VCaP (cell line): Measurements from ENCODE around the gene PLEKHG3.

ENCODE experiments used
- H3K27ac ChIP-seq: fragments of 450-650 bp; 2 replicates; pipeline ENCODE4 v1.5.1; 2017
- CTCF ChIP-seq: fragments of 450-650 bp; conservative IDR thresholded peaks from 2 replicates; pipeline ENCODE4 v1.5.1; 2017; ENCODE audit warnings: mild to moderate bottlenecking, moderate library complexity

The PLEKHG3 gene

GRCh38 chr14:64733321-64733720 is 29.1 kb downstream of the PLEKHG3 start:
- no peak for TF ChIP-seq CTCF
- H3K27ac ChIP-seq: no peak overlapping the region

- no peak for TF ChIP-seq CTCF
- no peak overlapping the region for H3K27ac ChIP-seq
These were observed 29.7 kb downstream of the PLEKHG3 start for GRCh38 chr14:64733899-64734298.

- no peak overlapping the region for H3K27ac ChIP-seq
- no peak for TF ChIP-seq CTCF
These were observed 30.8 kb downstream of the PLEKHG3 start for GRCh38 chr14:64734990-64735389.

- no peak for TF ChIP-seq CTCF
- H3K27ac ChIP-seq: no peak overlapping the region
These were observed 32.3 kb downstream of the PLEKHG3 start for GRCh38 chr14:64736271-64737169.

- H3K27ac ChIP-seq: no peak overlapping the region
- no peak for TF ChIP-seq CTCF
These were observed 33.4 kb downstream of the PLEKHG3 start for GRCh38 chr14:64737391-64738280.

- no peak for TF ChIP-seq CTCF
- no peak overlapping the region for H3K27ac ChIP-seq
These were observed 34.1 kb downstream of the PLEKHG3 start for GRCh38 chr14:64738281-64738804.

GRCh38 chr14:64741200-64741599 is 37.0 kb downstream of the PLEKHG3 start:
- no peak for TF ChIP-seq CTCF
- H3K27ac ChIP-seq: no peak overlapping the region
